HCT116 (cell line): ENCODE data around the gene RABL6. TPM values are rescaled to one million over a fixed set of nuclear protein-coding genes. Genes with fewer than 3 reads are reported as not detected.

Experiments used
- POLR2A ChIP-seq: IDR thresholded peaks from 2 replicates; pipeline ENCODE4 v1.7.0; 2011; ENCODE audit warnings: borderline replicate concordance; ENCODE audit not compliant: insufficient read depth, insufficient read length; ENCODE audit errors: extremely low read depth
- SIN3A ChIP-seq: IDR thresholded peaks from 2 replicates; pipeline ENCODE4 v1.6.1; 2012; ENCODE audit warnings: low read depth
- SP1 ChIP-seq: IDR thresholded peaks from 2 replicates; pipeline ENCODE4 v1.6.1; 2012; ENCODE audit warnings: low read depth
- YY1 ChIP-seq: IDR thresholded peaks from 2 replicates; pipeline ENCODE4 v1.6.1; 2011; ENCODE audit warnings: low read length, low read depth, moderate library complexity, mild to moderate bottlenecking; ENCODE audit not compliant: insufficient replicate concordance; ENCODE audit errors: extremely low read depth
- total RNA-seq: library from RNA; stranded (reverse); gene quantifications from one replicate; pipeline ENCODE4 v1.2.1, GENCODE V29; 2021; ENCODE audit not compliant: unreplicated experiment
- TF ChIP-seq, protein P1 (sequence below): IDR thresholded peaks from 2 replicates; pipeline ENCODE4 v1.6.1; 2012; ENCODE audit warnings: low read depth
- TF ChIP-seq, protein P2 (sequence below), 3 experiments: fragments of 200-600 bp in 1 of 3; sonication (generic) in 1 of 3; IDR thresholded peaks in 2 of 3; conservative IDR thresholded peaks in 1 of 3; 2 replicates each; pipeline ENCODE4 v1.5.1; 2012 to 2017; ENCODE audit warnings: low read depth in 2 of 3, low read length in 2 of 3, antibody characterized with exemption in 1 of 3, borderline replicate concordance in 1 of 3, control low read depth in 1 of 3, mild to moderate bottlenecking in 1 of 3, mixed read lengths in 1 of 3, mixed run types in 1 of 3, moderate library complexity in 1 of 3; ENCODE audit not compliant: insufficient read depth in 1 of 3
- TF ChIP-seq, protein P3 (sequence below): IDR thresholded peaks from 2 replicates; pipeline ENCODE4 v1.6.1; 2012

The RABL6 gene
- total RNA-seq, 1 experiment from 2014 or later: 98.6 TPM

DNA sequence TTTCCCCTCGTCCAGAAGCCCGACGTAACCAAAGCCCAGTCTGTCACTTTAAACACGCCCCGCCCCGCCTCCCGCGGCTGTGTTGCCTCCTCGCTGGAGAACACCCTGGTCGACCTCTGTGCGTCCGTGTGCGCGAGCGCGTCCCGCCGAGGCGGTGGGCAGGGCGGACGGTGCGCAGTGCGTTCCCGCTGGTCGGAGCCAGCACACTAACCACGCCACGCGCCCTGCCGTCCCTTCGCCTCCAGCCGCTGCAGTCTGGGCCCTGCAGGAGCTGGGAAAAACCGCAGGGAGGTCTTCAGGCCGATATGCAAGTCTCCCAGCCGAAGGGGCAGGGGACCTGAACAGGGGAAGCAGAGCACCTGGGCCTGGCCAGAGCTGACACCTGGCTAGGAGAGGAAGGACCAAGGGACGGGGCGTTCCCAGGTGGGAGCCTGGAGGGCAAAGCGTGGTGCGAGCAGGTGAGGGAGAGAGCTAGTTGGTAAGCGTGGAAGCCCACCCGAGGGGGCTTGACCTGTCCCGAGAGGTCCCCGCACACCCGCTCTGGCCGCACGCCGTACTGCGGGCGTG lies 40.2 kb downstream of the RABL6 start (continued):
- TF ChIP-seq, protein P1, sequence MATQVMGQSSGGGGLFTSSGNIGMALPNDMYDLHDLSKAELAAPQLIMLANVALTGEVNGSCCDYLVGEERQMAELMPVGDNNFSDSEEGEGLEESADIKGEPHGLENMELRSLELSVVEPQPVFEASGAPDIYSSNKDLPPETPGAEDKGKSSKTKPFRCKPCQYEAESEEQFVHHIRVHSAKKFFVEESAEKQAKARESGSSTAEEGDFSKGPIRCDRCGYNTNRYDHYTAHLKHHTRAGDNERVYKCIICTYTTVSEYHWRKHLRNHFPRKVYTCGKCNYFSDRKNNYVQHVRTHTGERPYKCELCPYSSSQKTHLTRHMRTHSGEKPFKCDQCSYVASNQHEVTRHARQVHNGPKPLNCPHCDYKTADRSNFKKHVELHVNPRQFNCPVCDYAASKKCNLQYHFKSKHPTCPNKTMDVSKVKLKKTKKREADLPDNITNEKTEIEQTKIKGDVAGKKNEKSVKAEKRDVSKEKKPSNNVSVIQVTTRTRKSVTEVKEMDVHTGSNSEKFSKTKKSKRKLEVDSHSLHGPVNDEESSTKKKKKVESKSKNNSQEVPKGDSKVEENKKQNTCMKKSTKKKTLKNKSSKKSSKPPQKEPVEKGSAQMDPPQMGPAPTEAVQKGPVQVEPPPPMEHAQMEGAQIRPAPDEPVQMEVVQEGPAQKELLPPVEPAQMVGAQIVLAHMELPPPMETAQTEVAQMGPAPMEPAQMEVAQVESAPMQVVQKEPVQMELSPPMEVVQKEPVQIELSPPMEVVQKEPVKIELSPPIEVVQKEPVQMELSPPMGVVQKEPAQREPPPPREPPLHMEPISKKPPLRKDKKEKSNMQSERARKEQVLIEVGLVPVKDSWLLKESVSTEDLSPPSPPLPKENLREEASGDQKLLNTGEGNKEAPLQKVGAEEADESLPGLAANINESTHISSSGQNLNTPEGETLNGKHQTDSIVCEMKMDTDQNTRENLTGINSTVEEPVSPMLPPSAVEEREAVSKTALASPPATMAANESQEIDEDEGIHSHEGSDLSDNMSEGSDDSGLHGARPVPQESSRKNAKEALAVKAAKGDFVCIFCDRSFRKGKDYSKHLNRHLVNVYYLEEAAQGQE: no peak
- TF ChIP-seq, protein P2, sequence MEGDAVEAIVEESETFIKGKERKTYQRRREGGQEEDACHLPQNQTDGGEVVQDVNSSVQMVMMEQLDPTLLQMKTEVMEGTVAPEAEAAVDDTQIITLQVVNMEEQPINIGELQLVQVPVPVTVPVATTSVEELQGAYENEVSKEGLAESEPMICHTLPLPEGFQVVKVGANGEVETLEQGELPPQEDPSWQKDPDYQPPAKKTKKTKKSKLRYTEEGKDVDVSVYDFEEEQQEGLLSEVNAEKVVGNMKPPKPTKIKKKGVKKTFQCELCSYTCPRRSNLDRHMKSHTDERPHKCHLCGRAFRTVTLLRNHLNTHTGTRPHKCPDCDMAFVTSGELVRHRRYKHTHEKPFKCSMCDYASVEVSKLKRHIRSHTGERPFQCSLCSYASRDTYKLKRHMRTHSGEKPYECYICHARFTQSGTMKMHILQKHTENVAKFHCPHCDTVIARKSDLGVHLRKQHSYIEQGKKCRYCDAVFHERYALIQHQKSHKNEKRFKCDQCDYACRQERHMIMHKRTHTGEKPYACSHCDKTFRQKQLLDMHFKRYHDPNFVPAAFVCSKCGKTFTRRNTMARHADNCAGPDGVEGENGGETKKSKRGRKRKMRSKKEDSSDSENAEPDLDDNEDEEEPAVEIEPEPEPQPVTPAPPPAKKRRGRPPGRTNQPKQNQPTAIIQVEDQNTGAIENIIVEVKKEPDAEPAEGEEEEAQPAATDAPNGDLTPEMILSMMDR (IDR thresholded peaks at IDR 0.05 in 2 of 3, conservative IDR thresholded peaks at IDR 0.05 in 1 of 3; ENCODE audit: borderline replicate concordance in 1 of 3, insufficient read depth in 1 of 3, low read depth in 2 of 3, low read length in 2 of 3): no peak
- peak; percentile 81 for TF ChIP-seq POLR2A
- TF ChIP-seq SIN3A: no peak
- no peak for TF ChIP-seq SP1
- TF ChIP-seq, protein P3, sequence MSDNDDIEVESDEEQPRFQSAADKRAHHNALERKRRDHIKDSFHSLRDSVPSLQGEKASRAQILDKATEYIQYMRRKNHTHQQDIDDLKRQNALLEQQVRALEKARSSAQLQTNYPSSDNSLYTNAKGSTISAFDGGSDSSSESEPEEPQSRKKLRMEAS: no peak
- TF ChIP-seq YY1: no peak
